D721Med (cell line): ENCODE results near the gene GHRH.

Source experiments
- DNase-seq: peaks from one replicate; pipeline ENCODE4 v3.0.0; 2011; ENCODE audit warnings: low spot score; ENCODE audit not compliant: insufficient read length
- FAIRE-seq: peaks from 2 replicates; lab custom pipeline; 2011; peaks lifted over from hg19 to GRCh38; lab: Jason Lieb, UNC
- TF ChIP-seq, protein P1 (sequence below): IDR thresholded peaks from 2 replicates; pipeline ENCODE4 v1.5.1; 2012; ENCODE audit warnings: mild to moderate bottlenecking, control low read depth; ENCODE audit not compliant: insufficient read depth; ENCODE audit errors: missing control alignments

The GHRH gene

GRCh38 chr20:37273988-37274387 lies 12.4 kb upstream of the GHRH start:
- no peak for DNase-seq
- TF ChIP-seq, protein P1, sequence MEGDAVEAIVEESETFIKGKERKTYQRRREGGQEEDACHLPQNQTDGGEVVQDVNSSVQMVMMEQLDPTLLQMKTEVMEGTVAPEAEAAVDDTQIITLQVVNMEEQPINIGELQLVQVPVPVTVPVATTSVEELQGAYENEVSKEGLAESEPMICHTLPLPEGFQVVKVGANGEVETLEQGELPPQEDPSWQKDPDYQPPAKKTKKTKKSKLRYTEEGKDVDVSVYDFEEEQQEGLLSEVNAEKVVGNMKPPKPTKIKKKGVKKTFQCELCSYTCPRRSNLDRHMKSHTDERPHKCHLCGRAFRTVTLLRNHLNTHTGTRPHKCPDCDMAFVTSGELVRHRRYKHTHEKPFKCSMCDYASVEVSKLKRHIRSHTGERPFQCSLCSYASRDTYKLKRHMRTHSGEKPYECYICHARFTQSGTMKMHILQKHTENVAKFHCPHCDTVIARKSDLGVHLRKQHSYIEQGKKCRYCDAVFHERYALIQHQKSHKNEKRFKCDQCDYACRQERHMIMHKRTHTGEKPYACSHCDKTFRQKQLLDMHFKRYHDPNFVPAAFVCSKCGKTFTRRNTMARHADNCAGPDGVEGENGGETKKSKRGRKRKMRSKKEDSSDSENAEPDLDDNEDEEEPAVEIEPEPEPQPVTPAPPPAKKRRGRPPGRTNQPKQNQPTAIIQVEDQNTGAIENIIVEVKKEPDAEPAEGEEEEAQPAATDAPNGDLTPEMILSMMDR, result no peak
- no peak for FAIRE-seq

DNA sequence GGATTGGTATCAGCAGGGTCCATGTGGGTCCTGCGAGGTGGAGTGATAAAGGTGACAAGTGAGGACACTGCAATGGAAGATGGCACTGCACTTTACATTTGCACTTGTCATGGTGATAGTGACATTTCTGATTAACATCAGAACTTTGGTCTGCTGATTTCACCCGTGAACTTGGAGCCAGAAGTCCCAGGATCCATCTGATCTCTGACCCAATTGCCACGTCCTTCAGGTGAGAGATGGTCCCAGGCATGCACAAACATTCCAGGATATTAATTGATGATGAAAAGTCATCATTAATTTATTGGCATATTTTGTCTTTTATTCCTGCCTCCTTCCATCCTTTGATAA lies 9.8 kb upstream of the GHRH start:
- DNase-seq (no peak), FAIRE-seq (no peak)
- TF ChIP-seq, protein P1, result no peak

- TF ChIP-seq, protein P1, result no peak
- DNase-seq, result no peak
- FAIRE-seq, result no peak
Observed at GRCh38 chr20:37270576-37271420, 9.2 kb upstream of the GHRH start.

DNA sequence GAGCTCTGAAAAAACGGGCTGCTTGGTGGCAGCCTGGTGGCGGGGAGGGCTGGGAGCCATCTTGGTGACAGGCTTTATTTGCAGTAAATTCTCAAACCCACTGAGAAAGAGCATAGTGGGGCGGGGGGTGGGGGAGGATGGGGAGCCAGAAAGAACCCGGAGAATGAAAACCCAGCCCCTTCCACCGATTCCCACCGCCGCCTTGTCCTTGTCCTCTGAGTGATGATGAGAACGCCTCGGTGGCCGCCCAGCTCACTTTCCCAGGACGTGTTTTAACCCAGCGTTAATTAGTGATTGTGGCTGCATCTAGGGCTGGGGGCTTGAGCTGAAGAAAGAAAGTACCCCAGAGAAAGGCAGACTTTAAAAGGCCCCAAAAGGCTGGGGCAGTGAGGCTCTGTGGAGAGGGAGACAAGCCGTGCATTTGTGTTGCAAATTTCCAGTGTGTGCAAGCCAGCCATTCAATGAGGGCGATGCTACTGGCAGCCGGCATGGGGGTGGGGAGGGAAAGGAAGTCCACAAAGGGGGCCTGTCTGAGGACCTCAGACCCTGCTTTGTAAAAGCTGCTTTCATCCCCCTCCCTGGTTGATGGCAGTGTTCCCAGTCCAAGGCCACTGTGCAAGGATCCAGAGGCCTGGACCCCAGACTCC lies 6.2 kb upstream of the GHRH start:
- FAIRE-seq (no peak), DNase-seq (no peak)
- TF ChIP-seq, protein P1, result no peak

- no peak for FAIRE-seq
Observed at GRCh38 chr20:37266940-37267666, 5.5 kb upstream of the GHRH start.

GRCh38 chr20:37265152-37265551 lies 3.5 kb upstream of the GHRH start:
- FAIRE-seq, result no peak
- DNase-seq, result no peak
- TF ChIP-seq, protein P1, result no peak

More at GRCh38 chr20:37266940-37267666, 5.5 kb upstream of the GHRH start:
- no peak for DNase-seq
- TF ChIP-seq, protein P1, result no peak

GRCh38 chr20:37263686-37264085 lies 2.1 kb upstream of the GHRH start:
- DNase-seq (no peak), FAIRE-seq (no peak)
- TF ChIP-seq, protein P1, result no peak
